Stimulated activated effector memory CD8-positive, alpha-beta T cell treated with anti-CD3 and anti-CD28 coated beads, Interleukin-12 subunit alpha, Interleukin-12 subunit beta, amount 100 ng/mL, for 72 hours (primary cell): Measurements from ENCODE around the gene LAX1.
"Not testable (repeated sequence)": the region's sequence is repeated elsewhere in the genome, so short reads cannot be mapped to it uniquely, and the experiment has no call there.

Experiments
- ATAC-seq: fragments of 150-1000 bp; cut with Tn5 transposase; 2 replicates; pipeline ENCODE4 v1.10.0; 2021
- DNase-seq, 2 donors: peaks; one replicate each; pipeline ENCODE4 v3.0.0; 2021 to 2022; ENCODE audit warnings: low spot score in 2 of 2
- H3K27ac Mint-ChIP-seq: one replicate; pipeline ENCODE4 v1.8.0; 2022; ENCODE audit warnings: mild to moderate bottlenecking, mixed read lengths
- H3K36me3 Mint-ChIP-seq: one replicate; pipeline ENCODE4 v1.8.0; 2022; ENCODE audit warnings: mild to moderate bottlenecking, mixed read lengths
- H3K4me1 Mint-ChIP-seq: one replicate; pipeline ENCODE4 v1.8.0; 2022; ENCODE audit warnings: mixed read lengths
- H3K4me3 Mint-ChIP-seq: one replicate; pipeline ENCODE4 v1.8.0; 2022; ENCODE audit warnings: mild to moderate bottlenecking, mixed read lengths
- H3K9me3 Mint-ChIP-seq: one replicate; pipeline ENCODE4 v1.8.0; 2022; ENCODE audit warnings: mixed read lengths

Gene LAX1

GRCh38 chr1:203765029-203765837, at the start of gene LAX1:
Gene LAX1 (plus strand): TSS chr1:203765183. CDS start chr1:203765566, 383 bp downstream.
- Mint-ChIP-seq H3K4me1 (peaks cover 54% of the 10 kb centered on the region), H3K4me3 (peak within 1 kb of the TSS; percentile 89), H3K36me3 (peaks cover 51% of the 10 kb centered on the region), H3K27ac (peak within 1 kb of the TSS; percentile 99), H3K9me3 (no peaks in the 10 kb centered on the region)
- DNase-seq: peak; percentile 52 to 87
- ATAC-seq: peak; percentile 94

- Mint-ChIP-seq H3K36me3 (peaks cover 100% of the 10 kb centered on the region), H3K9me3 (no peaks in the 10 kb centered on the region), H3K4me1 (no peaks in the 10 kb centered on the region), H3K4me3 (no peak overlapping the region), H3K27ac (no peak overlapping the region)
- DNase-seq (no peak), ATAC-seq (no peak)
These were observed 47.9 kb upstream of the LAX1 start for GRCh38 chr1:203717120-203717519.

- ATAC-seq: no peak
- Mint-ChIP-seq H3K36me3 (peaks cover 100% of the 10 kb centered on the region), H3K4me3 (no peak overlapping the region), H3K4me1 (peaks cover 7% of the 10 kb centered on the region), H3K9me3 (no peaks in the 10 kb centered on the region), H3K27ac (peak overlapping the region; percentile 56)
- DNase-seq: no peak
These were observed 44.7 kb upstream of the LAX1 start for GRCh38 chr1:203720242-203720641.

- ATAC-seq (no peak), DNase-seq (no peak)
- Mint-ChIP-seq H3K9me3 (no peaks in the 10 kb centered on the region), H3K4me3 (no peak overlapping the region), H3K36me3 (peaks cover 100% of the 10 kb centered on the region), H3K27ac (peak overlapping the region; percentile 76), H3K4me1 (peaks cover 7% of the 10 kb centered on the region)
These were observed 42.1 kb upstream of the LAX1 start for GRCh38 chr1:203722909-203723308.

- no peak for ATAC-seq
- H3K27ac Mint-ChIP-seq: peak overlapping the region; percentile 3
- peaks cover 100% of the 10 kb centered on the region for H3K36me3 Mint-ChIP-seq
- no peak overlapping the region for H3K4me3 Mint-ChIP-seq
- H3K9me3 Mint-ChIP-seq: no peaks in the 10 kb centered on the region
- no peak for DNase-seq
- peaks cover 7% of the 10 kb centered on the region for H3K4me1 Mint-ChIP-seq
These were observed 38.5 kb upstream of the LAX1 start for GRCh38 chr1:203726417-203726867.

- Mint-ChIP-seq H3K27ac (peak overlapping the region; percentile 46), H3K4me3 (no peak overlapping the region)
These were observed 31.7 kb upstream of the LAX1 start for GRCh38 chr1:203733009-203733863.

GRCh38 chr1:203742436-203742835, 22.5 kb upstream of the LAX1 start:
- ATAC-seq (no peak), DNase-seq (no peak)
- H3K9me3 Mint-ChIP-seq: no peaks in the 10 kb centered on the region
- H3K27ac Mint-ChIP-seq: no peak overlapping the region
- peaks cover 37% of the 10 kb centered on the region for H3K4me1 Mint-ChIP-seq
- H3K4me3 Mint-ChIP-seq: no peak overlapping the region
- H3K36me3 Mint-ChIP-seq: peaks cover 74% of the 10 kb centered on the region

More at GRCh38 chr1:203733009-203733863, 31.7 kb upstream of the LAX1 start:
- ATAC-seq: peak; percentile 66
- no peak for DNase-seq
- Mint-ChIP-seq H3K36me3 (peaks cover 100% of the 10 kb centered on the region), H3K4me1 (peaks cover 13% of the 10 kb centered on the region), H3K9me3 (no peaks in the 10 kb centered on the region)

GRCh38 chr1:203743091-203743571, 21.9 kb upstream of the LAX1 start:
- ATAC-seq (no peak), DNase-seq (no peak)
- Mint-ChIP-seq H3K4me3 (no peak overlapping the region), H3K36me3 (peaks cover 67% of the 10 kb centered on the region), H3K4me1 (peaks cover 37% of the 10 kb centered on the region), H3K27ac (peak overlapping the region; percentile 90), H3K9me3 (no peaks in the 10 kb centered on the region)

GRCh38 chr1:203744075-203744972, 20.7 kb upstream of the LAX1 start:
- ATAC-seq (peak; percentile 67), DNase-seq (no peak)
- Mint-ChIP-seq H3K36me3 (peaks cover 55% of the 10 kb centered on the region), H3K4me3 (peak overlapping the region; percentile 51), H3K9me3 (no peaks in the 10 kb centered on the region), H3K27ac (peak overlapping the region; percentile 90), H3K4me1 (peaks cover 32% of the 10 kb centered on the region)

- Mint-ChIP-seq H3K36me3 (peaks cover 36% of the 10 kb centered on the region), H3K9me3 (no peaks in the 10 kb centered on the region), H3K27ac (no peak overlapping the region), H3K4me3 (no peak overlapping the region), H3K4me1 (peaks cover 30% of the 10 kb centered on the region)
- DNase-seq (no peak), ATAC-seq (no peak)
These were observed 18.7 kb upstream of the LAX1 start for GRCh38 chr1:203746281-203746680.

- Mint-ChIP-seq H3K27ac (no peak overlapping the region), H3K9me3 (no peaks in the 10 kb centered on the region), H3K4me1 (peaks cover 26% of the 10 kb centered on the region), H3K4me3 (no peak overlapping the region), H3K36me3 (peaks cover 10% of the 10 kb centered on the region)
- no peak for ATAC-seq
- DNase-seq: no peak
These were observed 13.9 kb upstream of the LAX1 start for GRCh38 chr1:203751051-203751450.

GRCh38 chr1:203751618-203752361, 13.2 kb upstream of the LAX1 start:
- Mint-ChIP-seq H3K4me1 (peaks cover 33% of the 10 kb centered on the region), H3K36me3 (peaks cover 14% of the 10 kb centered on the region)
- not testable (repeated sequence) for DNase-seq, H3K27ac Mint-ChIP-seq, H3K9me3 Mint-ChIP-seq, ATAC-seq, H3K4me3 Mint-ChIP-seq

- Mint-ChIP-seq H3K4me1 (peaks cover 36% of the 10 kb centered on the region), H3K36me3 (peaks cover 14% of the 10 kb centered on the region), H3K9me3 (no peaks in the 10 kb centered on the region), H3K4me3 (peak overlapping the region; percentile 29), H3K27ac (peak overlapping the region; percentile 73)
- ATAC-seq: peak; percentile 39
- DNase-seq: no peak
These were observed 10.5 kb upstream of the LAX1 start for GRCh38 chr1:203754455-203754864.

- DNase-seq (no peak), ATAC-seq (peak; percentile 46)
- Mint-ChIP-seq H3K27ac (peak overlapping the region; percentile 91), H3K36me3 (peaks cover 14% of the 10 kb centered on the region), H3K9me3 (no peaks in the 10 kb centered on the region), H3K4me1 (peaks cover 41% of the 10 kb centered on the region), H3K4me3 (peak overlapping the region; percentile 56)
These were observed 8.9 kb upstream of the LAX1 start for GRCh38 chr1:203756036-203756435.
